GM12878 (cell line): ENCODE results near the gene ZNF32.

ENCODE experiments used
- CTCF ChIP-seq, 3 experiments: IDR thresholded peaks in 2 of 3; conservative IDR thresholded peaks in 1 of 3; 2 replicates each; pipeline ENCODE4 v1.5.1; 2011; ENCODE audit warnings: low read depth in 3 of 3, low read length in 3 of 3, mild to moderate bottlenecking in 3 of 3, control low read depth in 2 of 3, moderate library complexity in 2 of 3, inconsistent platforms in 1 of 3, mixed read lengths in 1 of 3; ENCODE audit not compliant: control insufficient read depth in 2 of 3, insufficient read depth in 1 of 3; ENCODE audit errors: extremely low read depth in 1 of 3
- TBL1XR1 ChIP-seq: IDR thresholded peaks from 2 replicates; pipeline ENCODE4 v1.6.1; 2012; ENCODE audit warnings: low read depth, low read length, improper control_type of control experiment
- TCF3 ChIP-seq: IDR thresholded peaks from 2 replicates; pipeline ENCODE4 v1.6.1; 2012; ENCODE audit warnings: low read depth, mild to moderate bottlenecking, low read length, borderline replicate concordance; ENCODE audit not compliant: insufficient read depth

- no peak for TF ChIP-seq TBL1XR1
- no peak for TF ChIP-seq TCF3
- no peak for TF ChIP-seq CTCF (IDR thresholded peaks at IDR 0.05 in 2 of 3, conservative IDR thresholded peaks at IDR 0.05 in 1 of 3; ENCODE audit: control insufficient read depth in 2 of 3, extremely low read depth in 1 of 3, insufficient read depth in 1 of 3, low read depth in 3 of 3, low read length in 3 of 3)
Measured at GRCh38 chr10:43653746-43654145, 5.1 kb upstream of the ZNF32 start.
